Measurements from ENCODE around the gene PRDX5.
A peak's percentile ranks its signal among the peaks of the same experiment; 100 is the strongest.

Gene PRDX5

GRCh38 chr11:64343767-64344559, 26.0 kb downstream of the PRDX5 start:
- DNase-seq (ENCODE audit: low read depth in 2 of 3, low spot score in 2 of 3) = no peak

- DNase-seq (ENCODE audit: low read depth in 2 of 3, low spot score in 2 of 3) = no peak
Measured at GRCh38 chr11:64344787-64345186, 26.9 kb downstream of the PRDX5 start.

DNA sequence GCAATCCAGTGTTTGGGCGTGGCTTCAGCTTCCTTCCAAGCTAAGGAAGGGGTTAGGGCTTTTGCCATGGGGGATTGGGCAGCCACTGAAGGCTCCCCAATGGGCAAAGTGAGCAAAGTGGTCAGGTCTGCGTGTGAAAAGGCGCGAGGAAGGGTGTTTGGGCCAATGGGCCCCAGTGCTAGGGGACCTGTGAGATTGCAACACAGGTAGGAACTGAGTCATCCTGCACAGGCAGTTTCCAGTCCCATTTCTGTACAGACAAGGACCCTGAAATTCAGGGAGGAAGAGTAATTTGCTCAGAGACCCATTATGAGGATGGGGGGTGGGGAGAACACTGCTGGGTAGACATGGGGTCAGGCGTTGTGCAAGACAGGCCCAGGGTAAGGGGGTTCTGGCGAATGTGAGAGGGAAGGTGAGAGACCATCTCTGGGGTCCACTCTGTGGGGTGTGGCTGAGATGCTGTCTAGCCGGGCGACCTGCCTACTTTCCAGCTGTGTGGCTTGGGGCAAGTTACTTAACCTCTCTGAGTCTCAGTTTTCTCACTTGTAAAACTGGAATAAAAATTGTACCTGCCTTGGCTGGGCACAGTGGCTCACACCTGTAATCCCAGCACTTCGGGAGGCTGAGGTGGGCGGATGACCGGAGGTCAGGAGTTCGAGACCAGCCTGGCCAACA, 29.4 kb downstream of the PRDX5 start:
- DNase-seq (ENCODE audit: low read depth in 2 of 3, low spot score in 2 of 3) = no peak

- DNase-seq (ENCODE audit: low read depth in 2 of 3, low spot score in 2 of 3) = no peak
Measured at GRCh38 chr11:64348383-64349024, 30.6 kb downstream of the PRDX5 start.

DNA sequence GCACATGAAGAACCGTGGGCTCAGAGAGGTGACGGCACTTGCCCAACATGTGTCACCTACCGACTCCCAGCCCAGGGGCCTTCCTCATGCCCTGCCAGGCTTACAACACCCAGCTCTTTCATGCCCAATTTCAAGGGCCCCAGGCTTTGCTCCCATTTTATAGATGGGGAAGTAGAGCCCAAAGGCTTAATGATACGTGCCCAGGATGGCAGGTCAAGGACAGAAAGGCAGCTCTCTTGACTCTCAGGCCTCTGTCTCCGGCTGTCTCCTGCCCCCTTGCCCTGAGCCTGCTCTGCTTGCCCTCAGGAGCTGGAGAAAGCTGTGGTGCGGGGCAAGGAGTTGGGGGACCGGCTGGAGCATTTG, 31.1 kb downstream of the PRDX5 start:
- DNase-seq (ENCODE audit: low read depth in 2 of 3, low spot score in 2 of 3) = no peak

DNA sequence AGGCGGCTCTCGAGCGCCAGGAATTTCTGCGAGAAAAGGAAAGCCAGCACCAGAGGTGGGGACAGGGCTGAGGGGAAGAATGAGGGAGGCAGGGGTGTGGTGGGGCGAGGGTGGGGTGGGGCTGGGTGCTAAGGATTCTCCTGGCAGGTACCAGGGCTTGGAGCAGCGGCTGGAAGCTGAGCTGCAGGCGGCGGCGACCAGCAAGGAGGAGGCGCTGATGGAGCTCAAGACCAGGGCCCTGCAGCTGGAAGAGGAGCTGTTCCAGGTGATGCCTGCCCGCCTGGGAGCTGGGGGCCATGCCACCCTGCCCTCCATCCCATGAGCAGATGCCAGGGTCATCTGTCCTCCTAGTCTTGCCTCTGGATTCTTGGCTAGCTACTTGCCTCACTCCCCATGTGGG, 31.5 kb downstream of the PRDX5 start:
- no peak for DNase-seq (ENCODE audit: low read depth in 2 of 3, low spot score in 2 of 3)

DNA sequence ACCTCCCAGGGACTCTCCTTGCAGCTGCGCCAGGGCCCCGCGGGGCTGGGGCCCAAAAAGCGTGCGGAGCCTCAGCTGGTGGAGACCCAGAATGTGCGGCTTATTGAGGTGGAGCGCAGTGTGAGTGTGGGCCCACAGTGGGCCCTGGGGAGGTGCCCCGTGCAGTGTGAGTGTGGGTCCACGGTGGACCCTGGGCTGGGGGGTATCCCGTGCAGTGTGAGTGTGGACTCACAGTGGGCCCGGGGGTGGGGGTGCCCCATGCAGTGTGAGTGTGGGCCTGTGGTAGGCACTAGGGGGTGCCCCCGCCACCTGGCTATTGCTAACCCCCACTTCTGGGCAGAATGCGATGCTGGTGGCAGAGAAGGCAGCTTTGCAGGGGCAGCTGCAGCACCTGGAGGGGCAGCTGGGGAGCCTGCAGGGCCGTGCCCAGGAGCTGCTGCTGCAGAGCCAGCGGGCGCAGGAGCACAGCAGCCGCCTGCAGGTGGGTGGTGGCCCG, 33.3 kb downstream of the PRDX5 start:
- no peak for DNase-seq (ENCODE audit: low read depth in 2 of 3, low spot score in 2 of 3)

- no peak for DNase-seq (ENCODE audit: low read depth in 2 of 3, low spot score in 2 of 3)
Measured at GRCh38 chr11:64352099-64352994, 34.4 kb downstream of the PRDX5 start.

DNA sequence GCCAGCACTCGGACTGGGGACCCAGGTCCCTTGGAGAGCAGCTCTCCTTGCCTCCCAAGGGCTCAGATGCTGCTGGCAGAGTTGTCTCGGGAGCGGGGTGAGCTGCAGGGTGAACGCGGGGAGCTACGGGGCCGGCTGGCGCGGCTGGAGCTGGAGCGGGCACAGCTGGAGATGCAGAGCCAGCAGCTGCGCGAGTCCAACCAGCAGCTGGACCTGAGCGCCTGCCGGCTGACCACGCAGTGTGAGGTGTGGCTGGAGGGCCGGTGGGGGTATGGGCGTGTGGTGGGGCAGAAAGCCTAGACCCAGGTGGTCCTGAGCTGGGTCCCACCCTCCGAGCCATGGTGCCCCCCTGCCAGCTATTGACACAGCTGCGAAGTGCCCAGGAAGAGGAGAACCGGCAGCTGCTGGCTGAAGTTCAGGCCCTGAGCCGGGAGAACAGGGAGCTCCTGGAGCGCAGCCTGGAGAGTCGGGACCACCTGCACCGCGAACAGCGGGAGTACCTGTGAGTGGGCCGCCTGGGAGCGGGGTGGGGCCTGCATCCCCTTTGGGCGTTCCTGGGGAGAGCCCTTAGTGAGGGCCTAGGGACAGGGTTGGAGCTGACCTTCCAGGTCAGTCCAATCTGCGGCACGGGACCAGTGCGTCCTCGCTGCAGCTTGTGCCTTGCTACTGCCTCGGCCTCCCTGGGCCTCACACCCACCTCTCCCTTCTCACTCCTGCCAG, 35.2 kb downstream of the PRDX5 start:
- DNase-seq (ENCODE audit: low read depth in 2 of 3, low spot score in 2 of 3) = no peak

- no peak for DNase-seq (ENCODE audit: low read depth in 2 of 3, low spot score in 2 of 3)
Measured at GRCh38 chr11:64353715-64354506, 36.0 kb downstream of the PRDX5 start.

GRCh38 chr11:64355078-64355940, 37.4 kb downstream of the PRDX5 start:
- peak in 1 of 3 experiments; percentile 29 for DNase-seq (ENCODE audit: low read depth in 2 of 3, low spot score in 2 of 3)

- no peak for DNase-seq (ENCODE audit: low read depth in 2 of 3, low spot score in 2 of 3)
Measured at GRCh38 chr11:64356498-64357411, 38.8 kb downstream of the PRDX5 start.

GRCh38 chr11:64357446-64357845, 39.5 kb downstream of the PRDX5 start:
- DNase-seq (ENCODE audit: low read depth in 2 of 3, low spot score in 2 of 3) = no peak

GRCh38 chr11:64357904-64358535, 40.1 kb downstream of the PRDX5 start:
- DNase-seq (ENCODE audit: low read depth in 2 of 3, low spot score in 2 of 3) = peak in 2 of 3 experiments; percentile 32 to 41

- DNase-seq (ENCODE audit: low read depth in 2 of 3, low spot score in 2 of 3) = no peak
Measured at GRCh38 chr11:64358536-64358906, 40.6 kb downstream of the PRDX5 start.

GRCh38 chr11:64358907-64359711, 41.2 kb downstream of the PRDX5 start, which contains the start of gene RPS6KA4:
TSS of gene RPS6KA4 (plus strand) at chr11:64359162. CDS start at chr11:64359236, 74 bp downstream.
- peak in 1 of 3 experiments; percentile 34 for DNase-seq (ENCODE audit: low read depth in 2 of 3, low spot score in 2 of 3)

Data from activated CD8-positive, alpha-beta memory T cell treated with anti-CD3 and anti-CD28 coated beads for 48 hours (primary cell).